Astrocyte (in vitro differentiated cells and primary cell): ENCODE measurements around the gene TMEM81. TPM values are rescaled to one million over a fixed set of nuclear protein-coding genes. Genes with fewer than 3 reads are reported as not detected.

ENCODE experiments used
- DNase-seq: peaks from one replicate; pipeline ENCODE4 v3.0.0-alpha.2; 2010; ENCODE audit warnings: low read depth
- FAIRE-seq: peaks from 2 replicates; lab custom pipeline; 2011; peaks lifted over from hg19 to GRCh38; lab: Jason Lieb, UNC
- H2AFZ ChIP-seq: 2 replicates; pipeline ENCODE4 v1.6.0; 2012; ENCODE audit warnings: low read depth, low read length, inconsistent platforms
- H3K27ac ChIP-seq: 2 replicates; pipeline ENCODE4 v1.5.1; 2011; ENCODE audit warnings: low read depth, low read length, inconsistent platforms
- H3K27me3 ChIP-seq: 2 replicates; pipeline ENCODE4 v1.6.0; 2011; ENCODE audit warnings: low read length, inconsistent platforms; ENCODE audit not compliant: insufficient read depth
- H3K36me3 ChIP-seq: 2 replicates; pipeline ENCODE4 v1.5.1; 2011; ENCODE audit warnings: low read length, inconsistent platforms; ENCODE audit not compliant: insufficient read depth
- H3K4me1 ChIP-seq: 2 replicates; pipeline ENCODE4 v1.5.1; 2011; ENCODE audit warnings: low read length, inconsistent platforms; ENCODE audit not compliant: insufficient read depth
- H3K4me2 ChIP-seq: 2 replicates; pipeline ENCODE4 v1.6.0; 2012; ENCODE audit warnings: low read length, inconsistent platforms
- H3K4me3 ChIP-seq: 2 replicates; pipeline ENCODE4 v1.5.1; 2011; ENCODE audit warnings: low read depth, mild to moderate bottlenecking, low read length, inconsistent platforms; ENCODE audit not compliant: insufficient read depth
- H3K79me2 ChIP-seq: 2 replicates; pipeline ENCODE4 v1.6.0; 2012; ENCODE audit warnings: mild to moderate bottlenecking, low read length, inconsistent platforms; ENCODE audit not compliant: insufficient read depth
- H3K9ac ChIP-seq: 2 replicates; pipeline ENCODE4 v1.6.0; 2012; ENCODE audit warnings: mild to moderate bottlenecking, low read length, inconsistent platforms
- H3K9me3 ChIP-seq: 2 replicates; pipeline ENCODE4 v1.5.1; 2012; ENCODE audit warnings: low read depth, mild to moderate bottlenecking, low read length, inconsistent platforms; ENCODE audit not compliant: insufficient read depth
- H4K20me1 ChIP-seq: 2 replicates; pipeline ENCODE4 v1.6.0; 2012; ENCODE audit warnings: low read length, inconsistent platforms; ENCODE audit not compliant: insufficient read depth
- H3K27ac Mint-ChIP-seq: one replicate; pipeline ENCODE4 v1.8.0; 2021; ENCODE audit warnings: mild to moderate bottlenecking, mixed read lengths; ENCODE audit not compliant: unreplicated experiment
- H3K27me3 Mint-ChIP-seq: one replicate; pipeline ENCODE4 v1.8.0; 2021; ENCODE audit warnings: low read depth, mixed read lengths; ENCODE audit not compliant: unreplicated experiment
- H3K36me3 Mint-ChIP-seq: one replicate; pipeline ENCODE4 v1.8.0; 2021; ENCODE audit warnings: low read depth, mixed read lengths; ENCODE audit not compliant: unreplicated experiment
- H3K4me1 Mint-ChIP-seq: one replicate; pipeline ENCODE4 v1.8.0; 2021; ENCODE audit warnings: low read depth, mixed read lengths; ENCODE audit not compliant: unreplicated experiment
- H3K4me3 Mint-ChIP-seq: one replicate; pipeline ENCODE4 v1.8.0; 2021; ENCODE audit warnings: mild to moderate bottlenecking, moderate library complexity, mixed read lengths; ENCODE audit not compliant: unreplicated experiment
- H3K9me3 Mint-ChIP-seq: one replicate; pipeline ENCODE4 v1.8.0; 2021; ENCODE audit warnings: mild to moderate bottlenecking, mixed read lengths; ENCODE audit not compliant: unreplicated experiment
- EZH2 ChIP-seq: IDR thresholded peaks from 2 replicates; pipeline ENCODE4 v1.6.1; 2012; ENCODE audit warnings: mild to moderate bottlenecking, low read length, inconsistent platforms; ENCODE audit not compliant: insufficient read depth
- total RNA-seq: library from RNA; stranded (reverse); gene quantifications from 2 replicates; pipeline ENCODE4 v1.2.1, GENCODE V29; 2021
- TF ChIP-seq, protein P1 (sequence below): IDR thresholded peaks from 2 replicates; pipeline ENCODE4 v1.5.1; 2011; ENCODE audit warnings: low read depth, mild to moderate bottlenecking, inconsistent platforms, low read length, moderate library complexity; ENCODE audit not compliant: insufficient read depth

TMEM81 gene
- total RNA-seq, 1 donor from 2014 or later, result 4.8 TPM

DNA sequence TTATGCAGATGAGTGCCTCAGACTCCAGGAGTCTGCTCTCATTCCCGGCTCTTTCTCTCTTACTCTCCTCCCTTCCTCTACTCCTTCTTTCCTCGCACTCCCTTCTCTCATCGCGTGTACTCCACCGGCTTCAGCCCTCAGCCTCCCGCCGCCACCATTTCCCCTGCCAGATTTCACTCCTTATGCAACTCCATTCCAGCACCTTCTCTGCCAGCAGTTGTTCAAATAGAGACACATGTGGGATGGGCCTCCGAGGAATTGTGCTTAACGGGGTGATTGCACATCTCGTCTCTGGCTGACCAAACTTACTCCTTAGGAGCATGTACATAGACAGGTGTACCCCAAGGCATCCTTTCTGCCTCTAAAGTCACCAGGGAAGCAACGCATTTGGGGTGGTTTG, 39.1 kb downstream of the TMEM81 start:
- peaks cover 2% of the 10 kb centered on the region for H3K9me3 Mint-ChIP-seq
- Histone ChIP-seq H3K79me2 (no peaks in the 10 kb centered on the region), H3K9me3 (no peaks in the 10 kb centered on the region), H3K27ac (no peak overlapping the region), H4K20me1 (peaks cover 6% of the 10 kb centered on the region), H3K9ac (no peak overlapping the region), H2AFZ (no peak overlapping the region), H3K27me3 (peaks cover 78% of the 10 kb centered on the region), H3K4me2 (no peak overlapping the region), H3K4me3 (no peak overlapping the region), H3K36me3 (no peaks in the 10 kb centered on the region), H3K4me1 (no peaks in the 10 kb centered on the region)
- H3K4me1 Mint-ChIP-seq, result no peaks in the 10 kb centered on the region
- TF ChIP-seq EZH2, result no peak
- TF ChIP-seq, protein P1, sequence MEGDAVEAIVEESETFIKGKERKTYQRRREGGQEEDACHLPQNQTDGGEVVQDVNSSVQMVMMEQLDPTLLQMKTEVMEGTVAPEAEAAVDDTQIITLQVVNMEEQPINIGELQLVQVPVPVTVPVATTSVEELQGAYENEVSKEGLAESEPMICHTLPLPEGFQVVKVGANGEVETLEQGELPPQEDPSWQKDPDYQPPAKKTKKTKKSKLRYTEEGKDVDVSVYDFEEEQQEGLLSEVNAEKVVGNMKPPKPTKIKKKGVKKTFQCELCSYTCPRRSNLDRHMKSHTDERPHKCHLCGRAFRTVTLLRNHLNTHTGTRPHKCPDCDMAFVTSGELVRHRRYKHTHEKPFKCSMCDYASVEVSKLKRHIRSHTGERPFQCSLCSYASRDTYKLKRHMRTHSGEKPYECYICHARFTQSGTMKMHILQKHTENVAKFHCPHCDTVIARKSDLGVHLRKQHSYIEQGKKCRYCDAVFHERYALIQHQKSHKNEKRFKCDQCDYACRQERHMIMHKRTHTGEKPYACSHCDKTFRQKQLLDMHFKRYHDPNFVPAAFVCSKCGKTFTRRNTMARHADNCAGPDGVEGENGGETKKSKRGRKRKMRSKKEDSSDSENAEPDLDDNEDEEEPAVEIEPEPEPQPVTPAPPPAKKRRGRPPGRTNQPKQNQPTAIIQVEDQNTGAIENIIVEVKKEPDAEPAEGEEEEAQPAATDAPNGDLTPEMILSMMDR, result no peak
- H3K27me3 Mint-ChIP-seq, result peaks cover 83% of the 10 kb centered on the region
- H3K36me3 Mint-ChIP-seq, result no peaks in the 10 kb centered on the region
- H3K4me3 Mint-ChIP-seq, result no peak overlapping the region
- FAIRE-seq (no peak), DNase-seq (no peak)
- H3K27ac Mint-ChIP-seq, result no peak overlapping the region

DNA sequence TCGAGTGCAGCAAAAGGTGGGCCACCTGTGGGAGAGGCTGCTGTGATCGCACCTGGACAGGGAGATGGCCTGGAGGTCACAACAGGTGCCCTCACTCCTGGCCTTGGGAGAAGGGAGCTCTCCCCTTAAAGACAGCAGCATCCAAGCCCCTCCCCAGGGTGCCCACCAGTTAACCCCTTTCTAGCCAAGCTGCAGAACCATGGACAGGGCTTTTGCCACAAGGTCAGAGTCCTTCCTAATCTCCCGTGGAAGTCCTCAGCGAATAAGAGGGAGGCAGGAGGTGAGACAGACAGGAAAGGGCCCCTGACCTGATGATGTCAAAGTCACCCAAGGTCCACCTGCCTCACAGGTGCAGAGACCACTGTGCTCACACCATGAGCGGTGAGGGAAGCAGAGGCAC, 39.5 kb downstream of the TMEM81 start:
- Histone ChIP-seq H4K20me1 (peaks cover 6% of the 10 kb centered on the region), H3K79me2 (no peaks in the 10 kb centered on the region), H3K4me3 (no peak overlapping the region), H2AFZ (no peak overlapping the region), H3K9me3 (no peaks in the 10 kb centered on the region), H3K27ac (no peak overlapping the region), H3K4me1 (no peaks in the 10 kb centered on the region), H3K36me3 (no peaks in the 10 kb centered on the region), H3K27me3 (peaks cover 78% of the 10 kb centered on the region), H3K4me2 (no peak overlapping the region), H3K9ac (no peak overlapping the region)
- no peak for FAIRE-seq
- no peak for DNase-seq
- TF ChIP-seq, protein P1, result no peak
- no peak for TF ChIP-seq EZH2
- Mint-ChIP-seq H3K9me3 (peaks cover 2% of the 10 kb centered on the region), H3K36me3 (no peaks in the 10 kb centered on the region), H3K4me3 (no peak overlapping the region), H3K27me3 (peaks cover 84% of the 10 kb centered on the region), H3K27ac (no peak overlapping the region), H3K4me1 (no peaks in the 10 kb centered on the region)

DNA sequence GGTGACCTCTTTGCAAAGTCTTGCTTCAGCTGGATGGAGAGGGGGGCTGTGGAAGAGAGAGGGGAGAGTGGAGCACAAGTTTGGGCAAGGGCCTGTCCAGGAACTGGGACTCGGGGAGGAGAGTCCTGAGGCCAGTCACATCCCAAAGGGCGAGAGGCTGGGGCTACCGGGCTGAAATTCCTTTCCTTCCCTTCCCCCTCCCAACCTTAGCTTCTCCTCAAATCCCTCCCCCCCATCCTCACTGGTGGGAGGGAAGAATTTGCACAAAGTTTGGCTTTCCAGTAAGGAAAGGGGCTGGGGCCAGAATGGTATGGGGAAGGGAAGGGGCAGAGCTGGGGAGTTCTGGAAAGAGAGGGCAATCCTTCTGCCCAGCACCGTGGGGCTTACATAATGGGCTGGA, 40.4 kb downstream of the TMEM81 start:
- H3K4me1 ChIP-seq, result no peaks in the 10 kb centered on the region
- H4K20me1 ChIP-seq, result peaks cover 6% of the 10 kb centered on the region
- H3K36me3 ChIP-seq, result no peaks in the 10 kb centered on the region
- H3K27me3 Mint-ChIP-seq, result peaks cover 85% of the 10 kb centered on the region
- H3K4me1 Mint-ChIP-seq, result no peaks in the 10 kb centered on the region
- H3K27me3 ChIP-seq, result peaks cover 83% of the 10 kb centered on the region
- no peak for TF ChIP-seq EZH2
- TF ChIP-seq, protein P1, result no peak
- DNase-seq, result no peak
- H3K27ac Mint-ChIP-seq, result no peak overlapping the region
- H3K9me3 Mint-ChIP-seq, result peaks cover 2% of the 10 kb centered on the region
- no peaks in the 10 kb centered on the region for H3K79me2 ChIP-seq
- no peak overlapping the region for H2AFZ ChIP-seq
- H3K4me3 ChIP-seq, result no peak overlapping the region
- H3K9ac ChIP-seq, result no peak overlapping the region
- H3K4me3 Mint-ChIP-seq, result no peak overlapping the region
- H3K4me2 ChIP-seq, result no peak overlapping the region
- no peak overlapping the region for H3K27ac ChIP-seq
- no peaks in the 10 kb centered on the region for H3K9me3 ChIP-seq
- no peak for FAIRE-seq
- no peaks in the 10 kb centered on the region for H3K36me3 Mint-ChIP-seq
